Measurements from ENCODE around the gene CKLF.
"Not testable (repeated sequence)": the region's sequence is repeated elsewhere in the genome, so short reads cannot be mapped to it uniquely, and the experiment has no call there.

The CKLF gene

GRCh38 chr16:66572356-66572755 lies 20.0 kb downstream of the CKLF start:
- no peak for DNase-seq

GRCh38 chr16:66574081-66574480 lies 21.7 kb downstream of the CKLF start:
- no peak for DNase-seq

DNA sequence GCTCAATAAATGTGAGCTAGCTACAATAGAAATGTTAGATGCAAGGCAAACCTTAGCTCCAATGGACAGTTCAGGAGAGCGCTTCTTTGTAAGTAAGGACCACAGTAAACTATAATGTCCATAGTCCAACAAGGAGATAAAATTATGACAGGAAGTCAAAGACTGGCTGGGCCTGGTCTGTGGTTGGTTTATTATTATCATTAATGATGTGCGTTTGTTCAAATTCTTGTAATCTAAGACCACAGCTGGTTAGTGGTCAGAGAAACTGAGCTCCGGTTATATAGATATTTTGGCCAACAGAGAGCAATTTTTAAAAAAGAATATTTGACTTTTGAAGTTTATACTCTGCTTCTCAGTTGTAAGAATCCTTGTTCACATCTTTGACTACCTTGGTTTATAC lies 22.2 kb downstream of the CKLF start:
- DNase-seq: no peak

- no peak for DNase-seq
These were observed 22.7 kb downstream of the CKLF start for GRCh38 chr16:66575060-66575459.

- no peak for DNase-seq
These were observed 23.9 kb downstream of the CKLF start for GRCh38 chr16:66576296-66576695.

DNA sequence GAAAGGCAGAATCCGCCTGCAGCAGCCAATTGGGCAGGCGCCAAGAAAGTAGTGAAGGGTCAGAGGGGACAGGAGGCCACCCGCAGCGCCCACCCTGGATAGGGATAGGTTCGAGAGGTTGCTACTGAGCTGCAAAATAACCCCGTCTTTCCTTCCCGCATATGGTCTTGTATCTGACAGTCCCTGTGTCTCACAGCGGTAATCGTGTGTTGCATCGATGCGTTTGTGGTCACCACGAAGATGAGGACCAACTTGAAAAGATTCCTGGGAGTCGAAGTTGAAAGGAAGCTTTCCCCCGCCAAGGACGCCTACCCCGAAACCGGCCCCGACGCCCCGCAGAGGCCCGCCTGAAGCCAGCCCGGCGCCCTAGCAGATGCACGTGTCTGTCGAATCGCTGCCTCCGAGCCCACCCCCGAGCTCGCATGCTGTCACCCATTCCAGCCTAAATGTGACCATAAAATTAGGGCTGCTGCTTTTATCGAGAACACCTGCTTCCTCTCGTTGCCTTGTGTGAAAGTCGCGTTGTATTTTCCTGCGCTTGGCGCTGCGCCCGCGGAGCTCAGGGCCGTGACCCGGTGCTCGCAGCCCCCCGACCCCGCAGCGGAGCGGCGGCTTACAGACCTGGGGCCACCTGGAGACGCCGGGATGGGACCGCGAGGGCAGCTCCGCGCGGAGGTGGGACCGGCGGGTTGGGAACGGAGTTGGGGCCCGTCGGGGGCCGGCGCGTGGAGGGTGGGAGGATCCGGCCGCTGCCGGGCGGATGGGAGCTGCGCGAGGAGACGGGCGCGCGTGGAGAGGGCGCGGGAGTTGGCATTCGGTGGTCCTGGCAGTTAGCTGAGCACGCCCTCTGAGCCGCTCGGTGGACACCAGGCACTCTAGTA lies 26.5 kb downstream of the CKLF start, which contains the start of gene CMTM2:
CMTM2 (plus strand) TSS at position 813 of the 881 bp plus-strand sequence. CDS start 145 bp downstream, outside the sequence.
- DNase-seq: no peak

- DNase-seq: no peak
These were observed 28.3 kb downstream of the CKLF start for GRCh38 chr16:66580605-66581209.

DNA sequence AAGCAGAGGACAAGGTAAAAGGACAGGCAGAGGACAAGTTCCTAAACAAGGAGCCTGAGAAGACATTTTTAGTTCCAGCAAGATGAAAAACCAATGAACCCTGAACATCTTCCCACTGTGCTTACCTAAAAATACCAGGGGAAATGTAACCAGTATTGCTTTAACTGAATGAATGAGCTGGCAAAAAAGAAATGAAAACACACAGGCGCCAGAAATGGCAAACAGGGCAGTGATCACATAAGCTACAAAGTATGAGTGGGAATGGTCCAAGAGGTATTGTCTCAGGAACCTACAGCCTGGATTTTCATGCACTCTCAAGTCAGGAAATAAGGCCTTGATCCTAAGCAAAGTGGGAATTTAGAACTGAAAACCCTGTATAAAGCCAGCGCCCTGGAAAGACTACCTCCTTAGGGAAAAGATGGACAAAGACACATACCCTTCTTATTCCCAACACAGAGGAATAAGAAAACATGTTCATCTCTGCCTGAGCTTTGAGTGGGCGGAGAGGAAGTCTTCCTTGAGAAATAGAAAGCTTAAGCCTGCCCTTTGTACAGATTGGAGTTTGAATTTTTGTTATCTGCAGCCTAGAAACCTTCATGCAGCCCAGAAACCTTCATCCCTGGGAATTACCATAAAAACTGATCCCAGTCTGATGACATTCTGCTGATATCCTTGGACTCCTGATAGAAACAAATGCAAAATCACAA lies 29.0 kb downstream of the CKLF start:
- DNase-seq: no peak

GRCh38 chr16:66585481-66586239 lies 33.3 kb downstream of the CKLF start:
- no peak for DNase-seq

DNA sequence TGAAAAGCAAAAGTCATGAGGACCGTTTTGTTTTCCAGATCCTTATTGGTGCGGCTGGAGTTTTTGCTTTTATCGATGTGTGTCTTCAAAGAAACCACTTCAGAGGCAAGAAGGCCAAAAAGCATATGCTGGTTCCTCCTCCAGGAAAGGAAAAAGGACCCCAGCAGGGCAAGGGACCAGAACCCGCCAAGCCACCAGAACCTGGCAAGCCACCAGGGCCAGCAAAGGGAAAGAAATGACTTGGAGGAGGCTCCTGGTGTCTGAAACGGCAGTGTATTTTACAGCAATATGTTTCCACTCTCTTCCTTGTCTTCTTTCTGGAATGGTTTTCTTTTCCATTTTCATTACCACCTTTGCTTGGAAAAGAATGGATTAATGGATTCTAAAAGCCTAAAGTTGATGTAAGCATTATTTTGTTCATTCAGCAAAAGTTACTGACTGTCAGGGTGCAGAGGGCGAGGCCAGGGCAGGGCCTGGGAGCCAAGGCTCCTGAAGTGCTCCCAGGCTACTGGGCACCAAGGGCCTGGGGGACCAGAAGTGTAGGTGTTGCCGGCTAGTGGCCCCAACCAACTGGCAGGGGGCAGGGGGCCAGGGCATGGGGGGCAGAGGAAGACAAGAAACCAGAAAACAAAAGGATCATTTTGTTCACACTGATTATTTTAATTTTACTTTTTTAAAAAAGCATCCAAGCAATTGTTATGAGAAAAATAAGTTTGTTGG lies 35.7 kb downstream of the CKLF start:
- no peak for DNase-seq

GRCh38 chr16:66588981-66589713 lies 36.8 kb downstream of the CKLF start:
- no peak for DNase-seq

GRCh38 chr16:66590322-66590721 lies 37.9 kb downstream of the CKLF start:
- no peak for DNase-seq

GRCh38 chr16:66591018-66591417 lies 38.6 kb downstream of the CKLF start:
- DNase-seq: no peak

GRCh38 chr16:66592241-66592640 lies 39.9 kb downstream of the CKLF start:
- no peak for DNase-seq

- no peak for DNase-seq
These were observed 40.4 kb downstream of the CKLF start for GRCh38 chr16:66592814-66593213.

DNA sequence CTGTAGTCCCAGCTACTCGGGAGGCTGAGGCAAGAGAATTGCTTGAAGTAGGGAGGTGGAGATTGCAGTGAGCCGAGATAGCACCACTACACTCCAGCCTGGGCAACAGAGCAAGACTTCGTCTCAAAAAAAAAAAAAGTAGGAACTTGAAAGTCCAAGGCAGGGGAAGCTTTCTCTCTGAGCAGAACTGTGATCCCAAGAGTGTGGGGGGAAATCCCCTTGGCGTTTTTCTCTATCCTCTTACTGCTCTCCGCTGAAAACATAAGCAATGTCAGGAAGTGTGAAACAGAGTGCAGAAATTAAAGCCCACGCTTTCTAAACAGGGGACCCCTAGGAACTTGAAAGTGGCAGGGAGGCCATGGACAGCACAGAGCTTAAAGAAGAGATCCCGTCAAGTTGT lies 42.4 kb downstream of the CKLF start:
- no peak for DNase-seq

DNA sequence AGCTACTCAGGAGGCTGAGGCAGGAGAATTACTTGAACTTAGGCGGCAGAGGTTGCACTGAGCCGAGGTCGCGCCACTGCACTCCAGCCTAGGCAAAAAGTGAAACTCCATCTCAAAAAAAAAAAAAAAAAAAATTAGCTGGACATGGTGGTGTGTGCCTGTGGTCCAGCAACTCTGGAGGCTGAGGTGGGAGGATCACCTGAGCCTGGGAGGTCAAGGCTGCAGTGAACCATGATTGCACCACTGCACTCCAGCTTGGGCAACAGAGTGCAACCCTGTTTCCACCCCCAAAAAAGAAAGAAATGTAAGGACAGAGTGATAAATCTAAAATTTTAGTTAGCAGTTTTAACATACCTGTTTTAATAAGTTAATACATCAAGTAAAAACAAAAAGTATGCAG lies 44.2 kb downstream of the CKLF start:
- not testable (repeated sequence) for DNase-seq

- no peak for DNase-seq
These were observed 44.8 kb downstream of the CKLF start for GRCh38 chr16:66596986-66597848.

- DNase-seq: no peak
These were observed 45.7 kb downstream of the CKLF start for GRCh38 chr16:66598111-66598510.

- no peak for DNase-seq
These were observed 47.4 kb downstream of the CKLF start for GRCh38 chr16:66599726-66600125.

- no peak for DNase-seq
These were observed 48.1 kb downstream of the CKLF start for GRCh38 chr16:66600477-66600876.

Measured in NCI-H146 (cell line).